Measurements from ENCODE around the gene MEIS2. TPM values are rescaled to one million over a fixed set of nuclear protein-coding genes. Genes with fewer than 3 reads are reported as not detected.

Gene MEIS2
- total RNA-seq, 4 donors from 2014 or later = 7.5 to 40.4 (median 21.2) TPM

GRCh38 chr15:36858423-36858822 is 241.9 kb downstream of the MEIS2 start:
- no peak for DNase-seq
- no peaks in the 10 kb centered on the region for H3K9me3 ChIP-seq

GRCh38 chr15:36856339-36856973 is 243.9 kb downstream of the MEIS2 start:
- DNase-seq = no peak

More at GRCh38 chr15:36858423-36858822, 241.9 kb downstream of the MEIS2 start:
- H3K4me3 ChIP-seq = no peak overlapping the region
- H3K4me1 ChIP-seq = no peaks in the 10 kb centered on the region
- no peak overlapping the region for H3K27ac ChIP-seq
- TF ChIP-seq POLR2A (IDR thresholded peaks at IDR 0.05) (no peak), CTCF (IDR thresholded peaks at IDR 0.05) (no peak)
- no peaks in the 10 kb centered on the region for H3K36me3 ChIP-seq
- no peaks in the 10 kb centered on the region for H3K27me3 ChIP-seq

GRCh38 chr15:36850864-36851263 is 249.5 kb downstream of the MEIS2 start:
- Histone ChIP-seq H3K27me3 (no peaks in the 10 kb centered on the region), H3K4me1 (no peaks in the 10 kb centered on the region), H3K9me3 (no peaks in the 10 kb centered on the region), H3K27ac (no peak overlapping the region), H3K4me3 (no peak overlapping the region), H3K36me3 (no peaks in the 10 kb centered on the region)
- TF ChIP-seq CTCF (IDR thresholded peaks at IDR 0.05) = no peak
- TF ChIP-seq POLR2A (IDR thresholded peaks at IDR 0.05) = no peak
- no peak for DNase-seq

More at GRCh38 chr15:36856339-36856973, 243.9 kb downstream of the MEIS2 start:
- H3K36me3 ChIP-seq = no peaks in the 10 kb centered on the region
- H3K27ac ChIP-seq = no peak overlapping the region
- no peak for TF ChIP-seq POLR2A (IDR thresholded peaks at IDR 0.05)
- no peak for TF ChIP-seq CTCF (IDR thresholded peaks at IDR 0.05)
- H3K4me1 ChIP-seq = no peaks in the 10 kb centered on the region
- H3K27me3 ChIP-seq = no peaks in the 10 kb centered on the region
- H3K9me3 ChIP-seq = no peaks in the 10 kb centered on the region
- H3K4me3 ChIP-seq = no peak overlapping the region

GRCh38 chr15:36845270-36845669 is 255.1 kb downstream of the MEIS2 start:
- Histone ChIP-seq H3K4me1 (no peaks in the 10 kb centered on the region), H3K27me3 (no peaks in the 10 kb centered on the region), H3K27ac (no peak overlapping the region), H3K4me3 (no peak overlapping the region), H3K9me3 (no peaks in the 10 kb centered on the region), H3K36me3 (no peaks in the 10 kb centered on the region)
- DNase-seq = no peak
- TF ChIP-seq CTCF (IDR thresholded peaks at IDR 0.05) (no peak), POLR2A (IDR thresholded peaks at IDR 0.05) (no peak)

GRCh38 chr15:36844534-36844998 is 255.8 kb downstream of the MEIS2 start:
- no peak overlapping the region for H3K4me3 ChIP-seq
- TF ChIP-seq CTCF (IDR thresholded peaks at IDR 0.05) (no peak), POLR2A (IDR thresholded peaks at IDR 0.05) (no peak)
- no peaks in the 10 kb centered on the region for H3K9me3 ChIP-seq
- no peak overlapping the region for H3K27ac ChIP-seq
- no peaks in the 10 kb centered on the region for H3K36me3 ChIP-seq
- H3K27me3 ChIP-seq = no peaks in the 10 kb centered on the region
- no peaks in the 10 kb centered on the region for H3K4me1 ChIP-seq
- no peak for DNase-seq

Measured in Peyer's patch (tissue), 4 donors.